Measurements from ENCODE around the gene MSX2.
"Not testable (repeated sequence)": the region's sequence is repeated elsewhere in the genome, so short reads cannot be mapped to it uniquely, and the experiment has no call there.

- not testable (repeated sequence) for TF ChIP-seq CTCF (conservative IDR thresholded peaks at IDR 0.05; ENCODE audit: low read depth, low read length); CHD1 (IDR thresholded peaks at IDR 0.05; ENCODE audit: low read depth, low read length); POLR2A (IDR thresholded peaks at IDR 0.05; ENCODE audit: low read depth, low read length); SMC3 (IDR thresholded peaks at IDR 0.05; ENCODE audit: low read depth, low read length)
These were observed 37.0 kb downstream of the MSX2 start for GRCh38 chr5:174761341-174761740.
